IPS-NIHi11 (cell line): ENCODE measurements around the gene PI4KA.
"Not testable (repeated sequence)": the region's sequence is repeated elsewhere in the genome, so short reads cannot be mapped to it uniquely, and the experiment has no call there.

ENCODE experiments used
- DNase-seq: peaks from one replicate; pipeline ENCODE4 v3.0.0; 2012; ENCODE audit warnings: mixed read lengths, low spot score

Gene PI4KA

DNA sequence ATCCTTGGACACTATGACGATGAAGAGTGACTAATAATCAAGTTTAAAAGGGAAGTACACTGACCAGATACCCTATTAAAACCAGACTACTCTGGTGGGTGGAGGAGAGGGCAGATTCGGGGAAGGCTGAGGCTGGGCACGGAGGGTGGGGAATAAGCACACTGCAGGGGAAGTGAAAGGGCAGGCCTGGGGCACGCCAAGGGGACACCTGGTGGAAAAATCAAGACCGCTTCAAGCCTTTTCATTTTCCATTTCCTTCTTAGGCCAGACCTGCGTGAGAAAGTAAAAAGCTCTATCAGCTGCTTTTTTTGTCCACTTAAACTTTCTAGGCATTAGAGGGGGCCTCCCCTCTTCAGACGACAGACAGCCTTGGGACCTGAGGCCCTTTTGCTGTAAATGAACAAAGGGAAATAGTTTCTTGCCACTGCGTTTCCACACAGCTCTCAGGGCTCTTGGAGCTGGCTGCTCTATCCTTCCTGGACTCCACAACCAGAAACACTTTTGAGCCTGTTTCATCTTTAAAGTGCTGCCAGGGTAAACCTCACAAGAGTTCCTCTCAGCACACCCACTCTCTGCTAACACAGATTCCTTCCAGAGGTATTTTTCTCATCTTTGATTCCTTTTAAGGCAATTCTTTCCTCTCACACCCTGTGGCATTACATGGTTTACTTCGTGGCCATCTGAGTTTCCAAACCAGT lies 109.7 kb downstream of the PI4KA start:
- no peak for DNase-seq

DNA sequence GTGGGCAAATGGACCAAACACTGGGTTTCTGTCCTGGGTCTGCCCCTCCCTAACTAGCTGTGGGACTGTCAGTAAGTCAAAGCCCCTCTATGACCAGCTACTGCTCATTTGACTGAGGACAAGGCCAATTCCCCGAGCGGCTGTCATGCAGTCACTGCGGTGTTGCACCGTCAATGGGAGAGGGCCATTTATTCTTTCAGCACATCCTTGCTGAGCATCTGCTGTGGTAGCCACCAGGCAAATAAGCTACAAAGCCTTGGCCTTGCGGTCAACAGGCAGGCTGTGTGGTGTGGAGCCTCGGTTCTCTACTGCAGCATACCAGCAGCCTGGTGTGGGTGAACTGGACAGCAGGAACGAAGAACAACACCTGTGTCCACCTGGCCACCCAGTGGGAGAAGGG lies 110.5 kb downstream of the PI4KA start:
- no peak for DNase-seq

DNA sequence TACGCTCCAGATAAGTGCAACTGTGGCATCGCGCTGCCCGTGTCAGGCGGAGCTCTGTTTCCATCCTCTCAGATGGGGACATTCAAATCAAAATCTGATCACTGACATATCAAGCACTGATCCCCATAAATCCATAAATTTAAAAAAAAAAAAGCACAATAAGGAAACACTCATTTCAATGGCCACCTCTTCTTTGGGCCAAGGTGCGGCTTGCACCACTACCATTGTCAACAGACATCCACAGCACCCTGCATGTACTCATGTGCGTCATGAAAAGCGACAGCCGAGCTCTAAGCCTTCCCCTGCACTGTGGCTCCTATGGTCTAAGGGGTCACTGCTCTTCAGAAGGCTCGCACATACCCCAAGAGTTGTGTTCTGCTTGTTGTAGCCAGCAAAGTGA lies 111.4 kb downstream of the PI4KA start:
- DNase-seq = no peak

DNA sequence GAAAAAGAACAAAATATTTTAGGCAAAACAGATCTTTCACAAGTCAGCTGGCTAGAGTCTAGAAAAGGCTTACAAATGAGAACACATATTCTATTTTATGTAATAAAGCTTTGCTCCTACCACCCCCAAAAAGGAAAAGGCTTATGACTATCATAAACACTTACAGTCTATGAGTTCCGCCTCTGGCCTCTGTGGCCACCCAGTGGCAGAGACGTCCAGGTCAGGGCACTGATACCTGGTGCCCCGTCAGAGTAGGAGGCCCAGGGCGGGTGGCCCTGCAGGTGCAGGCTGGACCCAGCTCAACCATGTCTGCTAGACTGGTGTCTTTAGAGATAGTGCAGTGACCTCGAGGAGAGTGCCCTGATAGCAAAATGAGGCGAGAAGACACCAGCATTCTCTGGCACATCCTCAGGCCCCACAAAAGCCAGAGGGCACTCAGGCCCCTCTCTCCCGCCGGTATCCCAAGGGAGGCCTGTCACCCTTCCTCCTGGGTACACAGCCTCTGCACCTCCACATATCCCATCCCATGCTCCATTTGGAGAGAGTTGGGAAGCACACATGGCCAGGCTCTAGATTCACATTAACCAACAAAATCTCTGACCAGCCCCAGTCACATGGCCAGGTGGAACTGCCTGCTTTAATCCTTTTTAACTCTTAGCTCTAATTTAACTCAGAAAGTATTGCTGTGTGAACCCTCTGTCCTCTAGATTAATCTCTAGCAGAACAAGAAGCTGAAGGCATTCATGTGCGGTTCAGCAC lies 112.0 kb downstream of the PI4KA start:
- DNase-seq = no peak

DNA sequence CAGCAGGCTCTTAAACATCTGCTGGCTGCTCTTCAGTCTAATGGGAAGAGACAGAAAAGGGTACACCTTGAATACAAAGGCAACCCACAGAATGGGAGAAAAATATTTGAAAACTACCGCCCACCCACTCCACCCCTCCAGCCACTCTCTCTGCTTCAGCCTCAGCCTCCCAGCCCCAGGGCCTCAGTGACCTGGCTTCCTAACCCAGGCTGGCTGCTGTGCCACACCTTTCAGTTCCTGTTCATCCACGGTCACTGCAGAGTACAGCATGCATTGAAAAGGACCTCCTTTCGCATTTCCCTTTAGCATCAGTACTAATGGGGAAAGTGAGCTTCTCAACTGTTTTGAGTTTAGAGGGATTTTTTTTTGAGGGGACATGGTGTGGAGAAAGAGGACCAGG lies 113.5 kb downstream of the PI4KA start:
- DNase-seq = no peak

GRCh38 chr22:20744456-20744855 lies 114.2 kb downstream of the PI4KA start:
- DNase-seq = no peak

DNA sequence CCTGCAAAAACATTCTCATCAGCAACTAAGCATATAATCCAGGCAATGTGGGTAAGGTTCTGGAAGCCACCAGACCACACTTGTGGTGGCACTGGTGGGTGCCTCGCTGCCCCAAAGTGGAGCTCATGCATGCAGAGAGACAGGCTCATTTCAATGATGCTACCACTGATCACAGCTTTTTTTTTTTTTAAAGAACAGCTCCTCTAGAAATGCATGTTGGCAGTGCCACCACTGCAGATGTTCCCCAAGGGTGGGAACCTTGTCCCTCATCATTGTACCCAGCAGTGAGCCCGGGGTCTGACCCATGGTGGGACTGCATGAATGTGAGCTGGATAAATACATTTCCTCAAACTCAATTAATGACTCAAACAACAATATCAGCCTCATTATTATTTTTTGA lies 115.8 kb downstream of the PI4KA start:
- no peak for DNase-seq

DNA sequence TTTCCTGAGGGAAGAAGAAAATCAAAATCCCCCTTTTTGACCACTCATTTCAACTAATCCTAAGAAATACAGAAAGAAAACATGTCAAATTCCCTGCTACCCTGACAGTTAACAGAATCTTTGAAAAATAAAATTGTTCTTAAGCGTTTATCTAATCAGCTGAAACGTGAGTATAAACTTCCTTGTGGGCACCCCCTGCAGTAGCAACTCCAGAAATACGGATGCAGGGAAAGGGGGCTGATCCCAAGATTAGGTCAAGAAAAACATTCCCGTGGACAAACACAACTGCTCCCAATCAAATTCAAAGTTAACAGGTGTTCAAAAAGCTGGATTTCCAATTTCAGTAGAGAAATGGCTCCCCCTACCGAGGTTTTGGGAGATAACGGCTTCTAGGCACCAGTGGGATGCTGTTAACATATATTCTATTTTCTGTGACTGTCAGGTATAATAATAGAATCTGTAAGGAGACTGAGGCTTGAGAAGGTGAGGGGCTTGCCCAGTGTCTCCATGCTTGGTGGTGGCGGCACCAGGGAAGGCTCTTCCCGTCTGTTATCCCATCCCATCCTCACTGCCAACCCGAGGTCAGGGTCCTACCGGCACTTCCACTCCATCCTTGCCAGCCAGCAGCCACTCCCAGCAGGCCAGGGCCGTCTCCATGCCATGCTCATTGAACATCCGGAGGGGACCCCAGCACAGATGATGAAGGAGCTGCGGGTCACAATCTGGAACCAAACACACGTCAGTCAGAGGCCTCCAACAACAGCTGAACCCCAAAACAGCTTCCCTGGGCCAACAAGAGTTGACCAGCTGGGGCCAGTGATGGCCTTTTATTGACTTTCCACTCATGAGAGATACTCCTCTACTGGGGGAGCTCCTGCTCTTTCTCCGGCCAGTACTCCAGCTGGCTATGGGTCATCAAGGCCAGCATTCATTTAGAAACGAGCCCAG lies 116.7 kb downstream of the PI4KA start:
- DNase-seq = peak; percentile 75

GRCh38 chr22:20741008-20741633 lies 117.5 kb downstream of the PI4KA start:
- DNase-seq = no peak

DNA sequence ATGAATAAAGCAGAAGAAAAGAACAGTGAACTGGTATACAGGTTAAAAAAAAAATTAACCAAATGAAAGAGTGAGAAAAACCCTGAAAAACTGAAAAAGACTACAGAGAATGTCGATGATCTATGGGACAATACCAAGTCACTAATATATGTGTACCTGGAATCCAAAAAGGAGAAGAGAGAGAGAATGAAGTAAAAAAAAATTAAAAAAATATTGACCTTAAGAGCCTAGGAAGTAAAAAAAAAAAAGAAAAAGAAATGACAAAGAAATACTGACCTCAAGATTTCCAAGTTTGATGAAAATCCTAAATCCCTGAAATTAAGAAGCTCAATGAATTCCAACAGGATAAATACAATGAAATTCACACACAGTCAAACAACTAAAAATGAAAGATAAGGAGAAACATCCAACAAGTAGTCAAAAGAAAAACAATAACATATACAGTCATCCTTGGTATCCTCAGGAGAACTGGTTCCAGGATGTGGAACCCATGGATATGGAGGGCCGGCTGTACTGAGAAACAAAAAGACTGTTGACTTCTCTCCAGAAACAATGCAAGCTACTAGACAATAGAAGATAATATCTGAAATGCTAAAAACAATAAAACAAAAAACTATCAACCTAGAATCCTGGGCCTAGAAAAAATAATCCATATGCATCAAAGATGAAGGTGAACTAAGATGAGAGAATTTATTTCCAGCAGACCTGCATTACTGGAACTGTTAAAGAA lies 118.2 kb downstream of the PI4KA start:
- no peak for DNase-seq

DNA sequence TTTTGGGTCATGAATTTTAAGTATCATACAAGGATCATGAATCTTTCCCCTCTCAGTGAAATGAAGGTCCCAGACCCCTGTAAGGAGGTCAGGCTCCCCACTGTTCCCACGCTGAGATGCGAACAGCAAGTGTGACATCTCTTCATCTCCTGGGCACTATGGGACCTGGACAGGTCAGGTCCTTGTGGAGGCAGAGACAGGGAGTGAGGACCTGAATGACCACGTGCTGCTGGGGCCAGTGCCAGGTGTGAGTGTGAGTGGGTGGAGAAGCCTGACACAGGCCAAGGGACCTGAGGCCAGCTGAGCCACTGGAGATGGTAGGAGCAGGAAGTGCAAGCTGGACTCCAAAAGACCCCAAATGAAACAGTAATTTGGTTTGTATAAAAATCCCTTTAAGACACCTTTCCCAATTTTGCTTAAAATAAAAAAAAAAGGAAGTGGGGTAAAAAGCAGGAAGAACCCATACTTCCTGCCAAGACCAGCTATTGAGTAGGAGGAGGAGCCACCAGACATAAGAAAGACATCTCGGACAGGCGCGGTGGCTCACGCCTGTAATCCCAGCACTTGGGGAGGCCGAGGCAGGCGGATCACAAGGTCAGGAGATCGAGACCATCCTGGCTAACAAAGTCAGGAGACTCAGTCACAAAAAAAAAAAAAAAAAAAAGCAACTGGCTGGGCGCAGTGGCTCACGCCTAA lies 120.1 kb downstream of the PI4KA start:
- no peak for DNase-seq

DNA sequence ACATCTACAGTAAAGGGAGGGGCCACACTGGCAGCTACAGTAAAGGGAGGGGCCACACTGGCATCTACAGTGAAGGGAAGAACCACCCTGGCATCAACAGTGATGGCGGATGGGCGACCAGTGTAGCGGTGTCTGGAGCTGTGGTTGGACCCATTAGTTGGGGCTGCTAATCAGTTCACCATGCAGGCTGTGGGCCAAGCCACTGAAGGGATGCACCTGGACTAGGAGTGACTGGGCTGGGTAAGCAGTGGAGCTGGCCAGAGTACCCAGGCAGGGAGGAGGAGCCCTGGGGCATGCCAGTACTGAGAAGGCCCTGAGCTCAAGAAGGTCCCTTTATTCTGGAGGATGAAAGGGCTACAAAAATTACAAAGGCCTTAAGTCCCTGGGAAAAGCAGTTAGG lies 121.7 kb downstream of the PI4KA start:
- not testable (repeated sequence) for DNase-seq

DNA sequence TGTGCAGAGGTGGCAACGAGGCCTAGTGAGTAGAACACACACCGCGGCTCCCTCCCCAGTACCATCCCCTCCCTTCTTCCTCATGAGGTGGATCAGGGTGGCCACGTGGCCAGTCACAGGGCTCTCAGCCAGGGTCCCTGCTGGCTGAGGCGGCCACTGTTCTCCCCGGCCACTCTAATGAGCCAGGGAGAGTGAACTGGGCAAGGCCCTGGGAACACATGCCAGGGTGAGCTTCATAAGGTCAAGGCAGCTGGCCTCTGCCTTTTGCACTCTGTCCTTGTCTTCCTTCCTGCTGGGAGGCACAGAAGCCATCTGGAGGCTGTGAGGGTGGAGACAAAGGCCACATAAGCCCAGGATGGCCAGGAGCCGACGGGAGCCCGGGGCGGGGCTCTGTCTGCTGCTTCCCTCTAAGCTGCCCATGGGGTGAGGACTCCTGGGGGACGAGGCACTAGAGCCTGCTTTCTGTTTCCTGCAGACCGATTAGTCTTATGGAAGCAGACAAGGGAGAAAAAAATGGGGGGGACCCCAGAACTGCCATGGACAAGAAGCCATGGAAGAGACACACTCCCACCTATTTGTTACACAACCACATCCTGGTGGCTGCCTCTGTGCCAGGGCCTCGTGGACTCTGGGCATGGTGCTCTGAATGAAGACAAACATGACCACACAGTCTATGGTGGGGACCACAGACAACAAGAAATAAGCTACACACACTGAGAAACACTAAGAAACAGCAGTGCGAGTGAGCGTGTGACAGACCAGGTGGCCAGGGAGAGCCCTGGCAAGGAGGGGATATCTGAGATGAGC lies 123.1 kb downstream of the PI4KA start:
- not testable (repeated sequence) for DNase-seq

DNA sequence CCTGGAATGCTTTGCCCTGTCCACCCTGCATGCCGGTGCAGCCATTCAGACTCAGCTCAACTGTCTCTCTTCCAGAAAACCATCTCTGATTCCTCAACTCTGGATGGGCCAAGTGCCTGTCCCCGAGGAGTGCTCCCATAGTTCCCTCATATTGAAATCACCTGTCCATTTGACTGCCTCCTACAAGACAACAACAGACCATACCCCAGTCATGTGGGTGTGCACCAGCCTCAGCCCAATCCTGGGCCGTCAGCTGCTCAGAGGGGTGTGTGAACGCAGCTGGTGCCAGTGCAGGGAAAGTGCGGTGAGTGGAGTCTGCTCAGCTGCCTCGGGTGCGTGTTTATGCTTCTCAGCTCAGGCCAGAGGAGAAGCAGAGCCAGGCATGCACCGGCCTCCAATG lies 126.2 kb downstream of the PI4KA start:
- DNase-seq = not testable (repeated sequence)

DNA sequence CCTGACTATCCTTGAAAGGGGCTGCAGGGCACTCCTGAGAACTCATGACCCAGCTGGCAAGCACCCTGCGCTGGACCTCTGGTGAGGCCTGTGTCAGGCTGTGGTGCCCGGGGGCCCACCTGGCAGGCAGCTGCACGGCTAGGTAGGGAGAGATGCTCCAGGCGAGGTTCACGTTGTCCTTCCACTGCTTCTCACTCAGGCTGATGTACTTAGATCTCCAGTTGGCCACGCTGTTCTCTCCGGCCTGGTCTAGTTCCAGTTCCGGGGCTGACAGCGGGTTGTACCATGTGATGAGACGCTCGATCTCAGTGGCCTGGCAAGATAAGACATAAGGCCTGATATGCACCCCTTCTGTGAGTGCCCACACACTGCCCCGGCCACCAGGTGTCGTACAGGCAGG lies 129.4 kb downstream of the PI4KA start:
- no peak for DNase-seq

DNA sequence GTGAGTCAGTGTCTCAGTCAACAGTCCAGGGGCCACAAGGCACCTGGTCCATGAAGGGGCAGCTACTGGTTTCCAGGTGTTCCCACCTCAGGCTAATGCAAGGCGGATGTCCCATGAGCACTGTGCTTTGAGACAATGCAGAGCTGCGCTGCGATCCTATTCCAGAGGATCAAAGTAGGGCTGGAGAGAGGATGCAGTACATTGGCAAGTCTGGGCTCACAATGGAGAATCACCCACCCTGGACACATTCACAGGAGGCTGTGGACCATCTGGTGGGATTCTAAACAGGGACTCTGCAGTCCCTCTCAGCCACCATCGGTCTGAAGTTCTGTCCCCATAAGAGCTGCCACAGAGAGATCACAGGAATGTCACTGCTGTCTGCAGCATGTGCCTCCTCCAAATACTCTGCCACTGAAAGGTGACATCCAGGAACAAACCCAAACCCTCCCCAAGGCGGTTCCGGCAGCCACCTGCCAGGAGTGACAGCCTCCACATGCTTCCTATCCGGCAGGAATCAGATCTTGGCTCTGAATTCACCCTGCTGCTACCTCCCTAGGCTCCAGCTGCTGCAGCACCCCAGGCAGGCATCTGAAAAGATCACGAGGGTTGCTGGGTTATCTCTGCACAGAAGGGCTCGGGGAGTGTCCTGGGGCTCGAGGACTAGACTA lies 130.0 kb downstream of the PI4KA start:
- no peak for DNase-seq

- no peak for DNase-seq
These were observed 131.2 kb downstream of the PI4KA start for GRCh38 chr22:20727118-20728015.

DNA sequence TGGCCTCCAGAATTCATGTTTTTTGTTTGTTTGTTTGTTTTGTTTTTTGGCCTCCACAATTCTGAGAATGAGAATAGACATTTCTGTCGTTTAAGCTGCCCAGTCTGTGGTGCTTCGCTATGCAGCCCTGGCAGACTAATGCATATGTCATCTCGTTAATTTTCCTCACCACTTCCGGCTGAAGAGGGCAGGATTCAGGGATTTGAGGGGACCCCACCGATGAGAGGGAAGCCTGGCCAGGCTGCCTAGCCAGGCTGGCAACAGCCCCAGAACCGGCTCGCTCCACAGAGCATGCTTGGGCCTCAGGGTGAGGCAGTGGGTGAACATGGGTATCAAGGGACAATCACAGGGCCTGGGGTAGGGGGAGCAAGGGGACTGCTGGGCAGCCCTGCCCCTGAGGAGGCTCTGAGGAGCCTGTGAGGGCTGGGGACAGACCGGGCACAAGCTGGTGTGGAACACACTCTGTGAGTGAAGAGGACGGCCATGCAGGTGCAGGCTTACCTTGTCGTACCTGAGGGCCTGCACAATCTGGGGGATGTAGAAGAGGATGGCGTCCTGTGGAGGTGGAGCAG lies 132.5 kb downstream of the PI4KA start:
- no peak for DNase-seq
